Keratinocyte (primary cell): ENCODE measurements around the gene STX19. TPM values are rescaled to one million over a fixed set of nuclear protein-coding genes. Genes with fewer than 3 reads are reported as not detected.

Source experiments
- DNase-seq: peaks from one replicate; pipeline ENCODE4 v3.0.0-alpha.2; 2011; ENCODE audit warnings: low read depth, missing footprints, low spot score
- FAIRE-seq: peaks from 2 replicates; lab custom pipeline; 2011; peaks lifted over from hg19 to GRCh38; lab: Jason Lieb, UNC
- H2AFZ ChIP-seq: 2 replicates; pipeline ENCODE4 v1.6.0; 2012; ENCODE audit warnings: low read length, control low read depth, inconsistent platforms; ENCODE audit not compliant: control insufficient read depth
- H3K27ac ChIP-seq: 2 replicates; pipeline ENCODE4 v1.5.1; 2011; ENCODE audit warnings: low read length; ENCODE audit not compliant: control insufficient read depth, insufficient read depth
- H3K27me3 ChIP-seq: 3 replicates; pipeline ENCODE4 v1.6.0; 2011; ENCODE audit warnings: low read length; ENCODE audit not compliant: control insufficient read depth, insufficient read depth; ENCODE audit errors: extremely low read depth
- H3K36me3 ChIP-seq, 2 experiments: 2 replicates in 1 of 2; 3 replicates in 1 of 2; pipeline ENCODE4 v1.5.1; 2011; ENCODE audit warnings: low read length in 2 of 2, mild to moderate bottlenecking in 1 of 2; ENCODE audit not compliant: control insufficient read depth in 2 of 2, insufficient read depth in 2 of 2; ENCODE audit errors: extremely low read depth in 1 of 2
- H3K4me1 ChIP-seq: 3 replicates; pipeline ENCODE4 v1.5.1; 2011; ENCODE audit warnings: low read length; ENCODE audit not compliant: control insufficient read depth, insufficient read depth; ENCODE audit errors: extremely low read depth
- H3K4me2 ChIP-seq: 3 replicates; pipeline ENCODE4 v1.6.0; 2011; ENCODE audit warnings: low read depth, low read length; ENCODE audit not compliant: control insufficient read depth, insufficient read depth; ENCODE audit errors: extremely low read depth
- H3K4me3 ChIP-seq, 3 experiments: fragments of 200-600 bp in 1 of 3; sonication (generic) in 1 of 3; 2 replicates in 2 of 3; 3 replicates in 1 of 3; pipeline ENCODE4 v1.5.1; 2011 to 2016; ENCODE audit warnings: low read length in 3 of 3, mild to moderate bottlenecking in 3 of 3, control low read depth in 2 of 3, inconsistent platforms in 1 of 3, low read depth in 1 of 3, mixed read lengths in 1 of 3, mixed run types in 1 of 3, moderate library complexity in 1 of 3; ENCODE audit not compliant: control insufficient read depth in 2 of 3, insufficient read depth in 2 of 3; ENCODE audit errors: extremely low read depth in 1 of 3
- H3K79me2 ChIP-seq: 2 replicates; pipeline ENCODE4 v1.6.0; 2012; ENCODE audit warnings: low read length; ENCODE audit not compliant: control insufficient read depth, insufficient read depth
- H3K9ac ChIP-seq: 3 replicates; pipeline ENCODE4 v1.6.0; 2011; ENCODE audit warnings: low read length; ENCODE audit not compliant: control insufficient read depth, insufficient read depth; ENCODE audit errors: extremely low read depth
- H3K9me1 ChIP-seq: 3 replicates; pipeline ENCODE4 v1.6.0; 2011; ENCODE audit warnings: low read length; ENCODE audit not compliant: control insufficient read depth, insufficient read depth; ENCODE audit errors: extremely low read depth
- H3K9me3 ChIP-seq: 2 replicates; pipeline ENCODE4 v1.5.1; 2012; ENCODE audit warnings: low read depth, low read length; ENCODE audit not compliant: control insufficient read depth
- H4K20me1 ChIP-seq: 3 replicates; pipeline ENCODE4 v1.6.0; 2011; ENCODE audit warnings: low read length; ENCODE audit not compliant: control insufficient read depth, insufficient read depth; ENCODE audit errors: extremely low read depth
- EZH2 ChIP-seq: IDR thresholded peaks from one replicate; pipeline ENCODE4 v1.6.1; 2012; ENCODE audit warnings: inconsistent platforms, mild to moderate bottlenecking, low read length, moderate library complexity
- dilution Hi-C: fragments of 300-500 bp; cut with MboI; formaldehyde crosslinking; loops from one replicate; pipeline ENCODE4 v1.7.0; 2020; ENCODE audit warnings: low sequenced_read_pairs; ENCODE audit not compliant: extremely low pct_ligation_motif_present
- polyA plus RNA-seq, 5 experiments: library from polyadenylated mRNA; depleted of rRNA in 3 of 5; stranded (reverse) in 3 of 5; stranded (forward) in 1 of 5; unstranded in 1 of 5; fragments of >200 nt; gene quantifications; 1 replicate in 1 of 5; 2 replicates in 3 of 5; 3 replicates in 1 of 5; pipeline versions ENCODE4 v1.2.1 to v1.2.3, GENCODE V29; 2011 to 2012; ENCODE audit warnings: missing spikeins in 2 of 5, low read depth in 1 of 5, low replicate concordance in 1 of 5
- TF ChIP-seq, protein P1 (sequence below), 3 experiments: IDR thresholded peaks in 1 of 3; conservative IDR thresholded peaks in 1 of 3; optimal IDR thresholded peaks in 1 of 3; 2 replicates in 2 of 3; 3 replicates in 1 of 3; pipeline versions ENCODE3 to v1.5.1; 2011; ENCODE audit warnings: low read length in 3 of 3, mild to moderate bottlenecking in 3 of 3, moderate library complexity in 2 of 3, control low read depth in 1 of 3, inconsistent platforms in 1 of 3; ENCODE audit not compliant: insufficient read depth in 2 of 3; ENCODE audit errors: extremely low read depth in 1 of 3

The STX19 gene
- polyA plus RNA-seq, 1 donor (not counting 4 experiments of a cell fraction or from before 2014, with no cell fraction given): 0.30 TPM

DNA sequence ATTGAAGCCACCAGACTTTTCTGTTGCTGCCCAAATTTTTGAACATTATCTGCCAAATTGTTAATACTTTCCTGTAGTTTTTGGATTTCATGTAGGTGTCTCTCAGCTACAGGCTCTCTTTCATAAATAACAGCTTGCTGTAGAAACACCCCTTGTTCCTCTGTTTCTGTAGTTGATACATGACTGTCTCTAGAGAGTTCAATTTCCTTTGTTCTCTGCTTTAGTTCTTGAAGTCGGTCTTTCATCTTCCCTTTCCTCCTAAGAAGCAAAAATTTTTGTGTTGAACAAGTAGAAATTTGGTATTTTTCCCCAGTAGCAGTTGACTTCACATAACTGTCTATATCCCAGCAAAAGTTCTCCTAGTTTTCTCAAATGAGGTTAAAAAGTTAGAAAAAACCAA lies 13.4 kb downstream of the STX19 start:
- Histone ChIP-seq H3K4me1 (no peaks in the 10 kb centered on the region), H3K4me3 (no peak overlapping the region), H3K36me3 (no peaks in the 10 kb centered on the region), H3K9me3 (no peaks in the 10 kb centered on the region), H3K9ac (no peak overlapping the region), H2AFZ (no peak overlapping the region), H4K20me1 (no peaks in the 10 kb centered on the region), H3K4me2 (no peak overlapping the region), H3K27me3 (no peaks in the 10 kb centered on the region), H3K27ac (no peak overlapping the region), H3K79me2 (no peaks in the 10 kb centered on the region), H3K9me1 (no peaks in the 10 kb centered on the region)
- no peak for FAIRE-seq
- TF ChIP-seq, protein P1, sequence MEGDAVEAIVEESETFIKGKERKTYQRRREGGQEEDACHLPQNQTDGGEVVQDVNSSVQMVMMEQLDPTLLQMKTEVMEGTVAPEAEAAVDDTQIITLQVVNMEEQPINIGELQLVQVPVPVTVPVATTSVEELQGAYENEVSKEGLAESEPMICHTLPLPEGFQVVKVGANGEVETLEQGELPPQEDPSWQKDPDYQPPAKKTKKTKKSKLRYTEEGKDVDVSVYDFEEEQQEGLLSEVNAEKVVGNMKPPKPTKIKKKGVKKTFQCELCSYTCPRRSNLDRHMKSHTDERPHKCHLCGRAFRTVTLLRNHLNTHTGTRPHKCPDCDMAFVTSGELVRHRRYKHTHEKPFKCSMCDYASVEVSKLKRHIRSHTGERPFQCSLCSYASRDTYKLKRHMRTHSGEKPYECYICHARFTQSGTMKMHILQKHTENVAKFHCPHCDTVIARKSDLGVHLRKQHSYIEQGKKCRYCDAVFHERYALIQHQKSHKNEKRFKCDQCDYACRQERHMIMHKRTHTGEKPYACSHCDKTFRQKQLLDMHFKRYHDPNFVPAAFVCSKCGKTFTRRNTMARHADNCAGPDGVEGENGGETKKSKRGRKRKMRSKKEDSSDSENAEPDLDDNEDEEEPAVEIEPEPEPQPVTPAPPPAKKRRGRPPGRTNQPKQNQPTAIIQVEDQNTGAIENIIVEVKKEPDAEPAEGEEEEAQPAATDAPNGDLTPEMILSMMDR (optimal IDR thresholded peaks at IDR 0.05 in 1 of 3, IDR thresholded peaks at IDR 0.05 in 1 of 3, conservative IDR thresholded peaks at IDR 0.05 in 1 of 3; ENCODE audit: extremely low read depth in 1 of 3, insufficient read depth in 2 of 3, low read length in 3 of 3): no peak
- no peak for TF ChIP-seq EZH2
- DNase-seq: no peak
- dilution Hi-C loops: no loop called here

DNA sequence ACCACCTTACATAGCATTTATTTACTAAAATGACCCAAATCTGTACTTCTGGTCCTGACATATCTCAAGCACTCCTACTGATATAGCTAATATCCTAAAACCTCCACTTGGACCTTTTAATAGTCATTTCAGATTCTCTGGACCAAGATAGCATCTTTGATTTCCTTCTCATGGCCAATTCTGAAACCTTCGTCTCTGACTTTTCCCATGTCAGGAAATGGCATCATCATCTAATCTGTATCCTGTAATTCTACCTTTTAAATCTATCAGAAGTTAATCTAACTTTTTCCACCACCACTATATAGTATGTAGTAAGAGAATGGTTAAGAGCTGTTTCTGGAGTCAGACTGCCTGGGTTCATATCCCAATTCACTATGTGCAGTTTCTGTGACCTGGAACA lies 16.2 kb downstream of the STX19 start:
- Histone ChIP-seq H2AFZ (no peak overlapping the region), H3K4me3 (no peak overlapping the region), H3K4me1 (no peaks in the 10 kb centered on the region), H3K9ac (no peak overlapping the region), H3K27me3 (no peaks in the 10 kb centered on the region), H3K9me1 (no peaks in the 10 kb centered on the region), H3K36me3 (no peaks in the 10 kb centered on the region), H3K79me2 (no peaks in the 10 kb centered on the region), H3K9me3 (no peaks in the 10 kb centered on the region), H3K27ac (no peak overlapping the region), H4K20me1 (no peaks in the 10 kb centered on the region), H3K4me2 (no peak overlapping the region)
- FAIRE-seq: peak; percentile 13
- dilution Hi-C loops: no loop called here
- no peak for TF ChIP-seq EZH2
- TF ChIP-seq, protein P1 (optimal IDR thresholded peaks at IDR 0.05 in 1 of 3, IDR thresholded peaks at IDR 0.05 in 1 of 3, conservative IDR thresholded peaks at IDR 0.05 in 1 of 3; ENCODE audit: extremely low read depth in 1 of 3, insufficient read depth in 2 of 3, low read length in 3 of 3): no peak
- DNase-seq: no peak
